Hepatocyte (in vitro differentiated cells): ENCODE results near the gene PRCC.

Source experiments
- CTCF ChIP-seq: fragments of 200-600 bp; sonication (generic); IDR thresholded peaks from 2 replicates; pipeline ENCODE4 v1.5.1; 2016; ENCODE audit warnings: antibody characterized with exemption, mild to moderate bottlenecking; ENCODE audit not compliant: poor library complexity
- EZH2phosphoT487 ChIP-seq: fragments of 200-600 bp; sonication (generic); IDR thresholded peaks from one replicate; pipeline ENCODE4 v1.6.1; 2018; ENCODE audit warnings: antibody characterized with exemption, mild to moderate bottlenecking, low read depth, moderate library complexity; ENCODE audit not compliant: unreplicated experiment, severe bottlenecking

GRCh38 chr1:156794506-156795373 is 27.4 kb downstream of the PRCC start:
- TF ChIP-seq CTCF (no peak), EZH2phosphoT487 (no peak)
